GM23338 (cell line): Measurements from ENCODE around the gene ZNF664. TPM values are rescaled to one million over a fixed set of nuclear protein-coding genes. Genes with fewer than 3 reads are reported as not detected.
"Not testable (repeated sequence)": the region's sequence is repeated elsewhere in the genome, so short reads cannot be mapped to it uniquely, and the experiment has no call there.

ENCODE experiments used
- ATAC-seq: fragments of 200-7000 bp; cut with Tn5 transposase; 3 replicates; pipeline ENCODE4 v1.9.1; 2020
- DNase-seq: peaks from one replicate; pipeline ENCODE4 v3.0.0-alpha.2; 2015; ENCODE audit warnings: low spot score
- H2AFZ ChIP-seq: fragments of 200-600 bp; sonication (generic); 2 replicates; pipeline ENCODE4 v1.8.0; 2016; ENCODE audit warnings: antibody characterized with exemption, mild to moderate bottlenecking, moderate library complexity
- H3F3A ChIP-seq: fragments of 200-600 bp; sonication (generic); replicated peaks from 2 replicates; pipeline ENCODE4 v1.8.0; 2017; ENCODE audit warnings: antibody characterized with exemption, mixed run types, low read depth
- H3K27ac ChIP-seq: fragments of 200-600 bp; sonication (generic); 2 replicates; pipeline ENCODE4 v1.6.1; 2016; ENCODE audit warnings: low read depth
- H3K27me3 ChIP-seq: fragments of 200-600 bp; sonication (generic); 2 replicates; pipeline ENCODE4 v1.8.0; 2016; ENCODE audit warnings: mild to moderate bottlenecking, mixed run types, moderate library complexity; ENCODE audit not compliant: insufficient read depth
- H3K36me3 ChIP-seq: fragments of 200-600 bp; sonication (generic); 2 replicates; pipeline ENCODE4 v1.8.0; 2016; ENCODE audit warnings: mild to moderate bottlenecking; ENCODE audit not compliant: insufficient read depth
- H3K4me1 ChIP-seq: fragments of 200-600 bp; sonication (generic); 2 replicates; pipeline ENCODE4 v1.8.0; 2016; ENCODE audit warnings: mild to moderate bottlenecking, moderate library complexity; ENCODE audit not compliant: insufficient read depth
- H3K4me2 ChIP-seq: fragments of 200-600 bp; sonication (generic); 2 replicates; pipeline ENCODE4 v1.7.1; 2017; ENCODE audit warnings: mixed run types
- H3K4me3 ChIP-seq: fragments of 200-600 bp; sonication (generic); 2 replicates; pipeline ENCODE4 v1.6.1; 2016; ENCODE audit warnings: mixed run types
- H3K79me2 ChIP-seq: fragments of 200-600 bp; sonication (generic); replicated peaks from 2 replicates; pipeline ENCODE4 v1.8.0; 2017; ENCODE audit warnings: mild to moderate bottlenecking; ENCODE audit not compliant: insufficient read depth
- H3K9me2 ChIP-seq: fragments of 200-600 bp; sonication (generic); 2 replicates; pipeline ENCODE4 v1.8.0; 2017; ENCODE audit not compliant: insufficient read depth
- H4K20me1 ChIP-seq: fragments of 200-600 bp; sonication (generic); replicated peaks from 2 replicates; pipeline ENCODE4 v1.8.0; 2017; ENCODE audit warnings: mild to moderate bottlenecking; ENCODE audit not compliant: insufficient read depth
- H3K27ac Mint-ChIP-seq: 2 replicates; pipeline ENCODE4 v1.8.0; 2020; ENCODE audit warnings: inconsistent platforms, mild to moderate bottlenecking, moderate library complexity, mixed read lengths
- H3K27me3 Mint-ChIP-seq: 3 replicates; pipeline ENCODE4 v1.8.0; 2022; ENCODE audit warnings: low read depth, mild to moderate bottlenecking, moderate library complexity, mixed read lengths, inconsistent platforms; ENCODE audit not compliant: insufficient read depth, poor library complexity
- H3K36me3 Mint-ChIP-seq: 3 replicates; pipeline ENCODE4 v1.8.0; 2021; ENCODE audit warnings: low read depth, mild to moderate bottlenecking, inconsistent platforms, moderate library complexity, mixed read lengths
- H3K4me1 Mint-ChIP-seq: 3 replicates; pipeline ENCODE4 v1.8.0; 2020; ENCODE audit warnings: mild to moderate bottlenecking, inconsistent platforms, mixed read lengths
- H3K4me3 Mint-ChIP-seq: 3 replicates; pipeline ENCODE4 v1.8.0; 2021; ENCODE audit warnings: moderate library complexity, mild to moderate bottlenecking, inconsistent platforms, mixed read lengths
- H3K9me3 Mint-ChIP-seq: 3 replicates; pipeline ENCODE4 v1.8.0; 2020; ENCODE audit warnings: moderate library complexity, mild to moderate bottlenecking, inconsistent platforms, mixed read lengths
- CREB1 ChIP-seq: fragments of 250-450 bp; sonication (Bioruptor Pico); IDR thresholded peaks from 2 replicates; pipeline ENCODE4 v1.5.0; 2020; ENCODE audit warnings: low read depth, mild to moderate bottlenecking, moderate library complexity
- EZH2 ChIP-seq: fragments of 200-600 bp; sonication (generic); IDR thresholded peaks from one replicate; pipeline ENCODE4 v1.8.0; 2017; ENCODE audit warnings: antibody characterized with exemption, mild to moderate bottlenecking, low read depth; ENCODE audit not compliant: unreplicated experiment
- JUNB ChIP-seq: IDR thresholded peaks from one replicate; pipeline ENCODE4 v1.6.1; 2016; ENCODE audit warnings: antibody characterized with exemption; ENCODE audit not compliant: unreplicated experiment
- polyA plus RNA-seq: library from polyadenylated mRNA; unstranded; fragments of >200 nt; fragmentation: Nextera tagmentation; extraction: Ambion mirVana; gene quantifications from 2 replicates; pipeline ENCODE4 v1.2.1, GENCODE V29; 2016
- total RNA-seq: library from RNA; depleted of rRNA; stranded (reverse); fragments of >200 nt; shearing (Covaris generic); gene quantifications from 2 replicates; pipeline ENCODE4 v1.2.3, GENCODE V29; 2014
- TF ChIP-seq, protein P1 (sequence below): fragments of 250-450 bp; sonication (Bioruptor Pico); IDR thresholded peaks from 2 replicates; pipeline ENCODE4 v1.5.0; 2020; ENCODE audit warnings: mild to moderate bottlenecking, moderate library complexity

ZNF664 gene
- total and polyA plus RNA-seq, 2 experiments from 2014 or later, result 8.1 to 35.2 TPM

DNA sequence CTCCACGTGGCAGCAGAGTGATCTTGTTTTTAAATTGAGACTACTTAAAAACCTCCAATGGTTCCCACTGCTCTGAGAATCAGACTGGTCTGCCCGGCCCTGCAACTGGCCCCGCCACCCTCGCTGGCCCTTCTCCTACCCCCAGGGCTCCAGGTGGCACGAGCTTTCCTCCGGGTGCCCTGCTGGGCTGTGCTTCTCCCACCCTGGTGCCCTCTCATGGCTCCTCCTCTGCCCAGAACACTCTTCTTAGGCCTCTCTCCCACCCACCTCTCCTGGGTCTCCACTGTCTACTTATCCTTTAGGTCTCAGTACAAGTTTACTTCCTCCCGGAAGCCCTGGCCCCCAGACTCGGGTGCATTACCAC is 26.9 kb upstream of the ZNF664 start (continued):
- TF ChIP-seq, protein P1, sequence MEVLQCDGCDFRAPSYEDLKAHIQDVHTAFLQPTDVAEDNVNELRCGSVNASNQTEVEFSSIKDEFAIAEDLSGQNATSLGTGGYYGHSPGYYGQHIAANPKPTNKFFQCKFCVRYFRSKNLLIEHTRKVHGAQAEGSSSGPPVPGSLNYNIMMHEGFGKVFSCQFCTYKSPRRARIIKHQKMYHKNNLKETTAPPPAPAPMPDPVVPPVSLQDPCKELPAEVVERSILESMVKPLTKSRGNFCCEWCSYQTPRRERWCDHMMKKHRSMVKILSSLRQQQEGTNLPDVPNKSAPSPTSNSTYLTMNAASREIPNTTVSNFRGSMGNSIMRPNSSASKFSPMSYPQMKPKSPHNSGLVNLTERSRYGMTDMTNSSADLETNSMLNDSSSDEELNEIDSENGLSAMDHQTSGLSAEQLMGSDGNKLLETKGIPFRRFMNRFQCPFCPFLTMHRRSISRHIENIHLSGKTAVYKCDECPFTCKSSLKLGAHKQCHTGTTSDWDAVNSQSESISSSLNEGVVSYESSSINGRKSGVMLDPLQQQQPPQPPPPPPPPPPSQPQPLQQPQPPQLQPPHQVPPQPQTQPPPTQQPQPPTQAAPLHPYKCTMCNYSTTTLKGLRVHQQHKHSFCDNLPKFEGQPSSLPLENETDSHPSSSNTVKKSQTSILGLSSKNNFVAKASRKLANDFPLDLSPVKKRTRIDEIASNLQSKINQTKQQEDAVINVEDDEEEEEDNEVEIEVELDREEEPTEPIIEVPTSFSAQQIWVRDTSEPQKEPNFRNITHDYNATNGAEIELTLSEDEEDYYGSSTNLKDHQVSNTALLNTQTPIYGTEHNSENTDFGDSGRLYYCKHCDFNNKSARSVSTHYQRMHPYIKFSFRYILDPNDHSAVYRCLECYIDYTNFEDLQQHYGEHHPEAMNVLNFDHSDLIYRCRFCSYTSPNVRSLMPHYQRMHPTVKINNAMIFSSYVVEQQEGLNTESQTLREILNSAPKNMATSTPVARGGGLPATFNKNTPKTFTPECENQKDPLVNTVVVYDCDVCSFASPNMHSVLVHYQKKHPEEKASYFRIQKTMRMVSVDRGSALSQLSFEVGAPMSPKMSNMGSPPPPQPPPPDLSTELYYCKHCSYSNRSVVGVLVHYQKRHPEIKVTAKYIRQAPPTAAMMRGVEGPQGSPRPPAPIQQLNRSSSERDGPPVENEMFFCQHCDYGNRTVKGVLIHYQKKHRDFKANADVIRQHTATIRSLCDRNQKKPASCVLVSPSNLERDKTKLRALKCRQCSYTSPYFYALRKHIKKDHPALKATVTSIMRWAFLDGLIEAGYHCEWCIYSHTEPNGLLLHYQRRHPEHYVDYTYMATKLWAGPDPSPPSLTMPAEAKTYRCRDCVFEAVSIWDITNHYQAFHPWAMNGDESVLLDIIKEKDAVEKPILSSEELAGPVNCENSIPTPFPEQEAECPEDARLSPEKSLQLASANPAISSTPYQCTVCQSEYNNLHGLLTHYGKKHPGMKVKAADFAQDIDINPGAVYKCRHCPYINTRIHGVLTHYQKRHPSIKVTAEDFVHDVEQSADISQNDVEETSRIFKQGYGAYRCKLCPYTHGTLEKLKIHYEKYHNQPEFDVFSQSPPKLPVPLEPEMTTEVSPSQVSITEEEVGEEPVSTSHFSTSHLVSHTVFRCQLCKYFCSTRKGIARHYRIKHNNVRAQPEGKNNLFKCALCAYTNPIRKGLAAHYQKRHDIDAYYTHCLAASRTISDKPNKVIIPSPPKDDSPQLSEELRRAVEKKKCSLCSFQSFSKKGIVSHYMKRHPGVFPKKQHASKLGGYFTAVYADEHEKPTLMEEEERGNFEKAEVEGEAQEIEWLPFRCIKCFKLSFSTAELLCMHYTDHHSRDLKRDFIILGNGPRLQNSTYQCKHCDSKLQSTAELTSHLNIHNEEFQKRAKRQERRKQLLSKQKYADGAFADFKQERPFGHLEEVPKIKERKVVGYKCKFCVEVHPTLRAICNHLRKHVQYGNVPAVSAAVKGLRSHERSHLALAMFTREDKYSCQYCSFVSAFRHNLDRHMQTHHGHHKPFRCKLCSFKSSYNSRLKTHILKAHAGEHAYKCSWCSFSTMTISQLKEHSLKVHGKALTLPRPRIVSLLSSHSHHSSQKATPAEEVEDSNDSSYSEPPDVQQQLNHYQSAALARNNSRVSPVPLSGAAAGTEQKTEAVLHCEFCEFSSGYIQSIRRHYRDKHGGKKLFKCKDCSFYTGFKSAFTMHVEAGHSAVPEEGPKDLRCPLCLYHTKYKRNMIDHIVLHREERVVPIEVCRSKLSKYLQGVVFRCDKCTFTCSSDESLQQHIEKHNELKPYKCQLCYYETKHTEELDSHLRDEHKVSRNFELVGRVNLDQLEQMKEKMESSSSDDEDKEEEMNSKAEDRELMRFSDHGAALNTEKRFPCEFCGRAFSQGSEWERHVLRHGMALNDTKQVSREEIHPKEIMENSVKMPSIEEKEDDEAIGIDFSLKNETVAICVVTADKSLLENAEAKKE (CRISPR knock-in tag), result no peak
- TF ChIP-seq EZH2 (no peak), CREB1 (CRISPR knock-in tag) (no peak), JUNB (no peak)

- H3K27ac ChIP-seq, H3K27me3 ChIP-seq, H3F3A ChIP-seq, H3K9me2 ChIP-seq, H2AFZ ChIP-seq, H3K36me3 ChIP-seq, H3K4me3 Mint-ChIP-seq, H3K27ac Mint-ChIP-seq, ATAC-seq, H3K79me2 ChIP-seq, H3K4me3 ChIP-seq, H3K4me1 Mint-ChIP-seq, H3K4me2 ChIP-seq, DNase-seq, H3K36me3 Mint-ChIP-seq, H4K20me1 ChIP-seq, H3K4me1 ChIP-seq: not testable (repeated sequence)
- peaks cover 10% of the 10 kb centered on the region; the same call in 2 of the 3 replicates for H3K9me3 Mint-ChIP-seq
- peaks cover 12% of the 10 kb centered on the region for H3K27me3 Mint-ChIP-seq
These were observed 26.2 kb upstream of the ZNF664 start for GRCh38 chr12:123946516-123947505.

- H3K27ac Mint-ChIP-seq, DNase-seq, H3K79me2 ChIP-seq, H3K36me3 Mint-ChIP-seq, H3K9me3 Mint-ChIP-seq, H3K4me1 Mint-ChIP-seq, H3K9me2 ChIP-seq, H3K4me3 Mint-ChIP-seq, H3K27me3 ChIP-seq, H3K4me1 ChIP-seq, H3K4me2 ChIP-seq, H3K4me3 ChIP-seq, H2AFZ ChIP-seq, H3F3A ChIP-seq, H4K20me1 ChIP-seq, H3K36me3 ChIP-seq, ATAC-seq, H3K27ac ChIP-seq: not testable (repeated sequence)
- peaks cover 12% of the 10 kb centered on the region for H3K27me3 Mint-ChIP-seq
These were observed 25.5 kb upstream of the ZNF664 start for GRCh38 chr12:123947531-123947930.
